AG04450 (cell line): Measurements from ENCODE around the gene USP37. TPM values are rescaled to one million over a fixed set of nuclear protein-coding genes. Genes with fewer than 3 reads are reported as not detected.

Experiments used
- CTCF ChIA-PET: fragments of 300-600, 350-600 bp; formaldehyde crosslinking; extraction: SDS; loops from one replicate; lab custom pipeline; 2022; ENCODE audit warnings: antibody characterized with exemption, inconsistent platforms; lab: Charles Lee
- POLR2A ChIA-PET: fragments of 350-600 bp; formaldehyde crosslinking; extraction: SDS; loops from one replicate; lab custom pipeline; 2021; ENCODE audit warnings: antibody characterized with exemption, inconsistent platforms; lab: Yijun Ruan, JAX
- DNase-seq: peaks from one replicate; pipeline ENCODE4 v3.0.0-alpha.2; 2011; ENCODE audit warnings: low read depth, low spot score
- H3K27ac ChIP-seq: one replicate; pipeline ENCODE4 v1.5.1; 2012; ENCODE audit warnings: low read depth, low read length, control low read depth
- H3K27me3 ChIP-seq: one replicate; pipeline ENCODE4 v1.6.0; 2012; ENCODE audit warnings: low read length; ENCODE audit not compliant: control insufficient read depth, insufficient read depth
- H3K4me3 ChIP-seq: 2 replicates; pipeline ENCODE4 v1.5.1; 2011; ENCODE audit warnings: mild to moderate bottlenecking, low read depth, low read length, control low read depth
- H3K9me3 ChIP-seq: 2 replicates; pipeline ENCODE4 v1.5.1; 2012; ENCODE audit warnings: low read length; ENCODE audit not compliant: control insufficient read depth, insufficient read depth
- polyA plus RNA-seq: library from polyadenylated mRNA; depleted of rRNA; stranded (reverse); fragments of >200 nt; gene quantifications from 2 replicates; pipeline ENCODE4 v1.2.3, GENCODE V29; 2011
- TF ChIP-seq, protein P1 (sequence below): IDR thresholded peaks from 2 replicates; pipeline ENCODE4 v1.5.1; 2011; ENCODE audit warnings: low read depth, low read length, control low read depth, inconsistent platforms

USP37 gene
- polyA plus RNA-seq, 1 experiment: 4.9 TPM

DNA sequence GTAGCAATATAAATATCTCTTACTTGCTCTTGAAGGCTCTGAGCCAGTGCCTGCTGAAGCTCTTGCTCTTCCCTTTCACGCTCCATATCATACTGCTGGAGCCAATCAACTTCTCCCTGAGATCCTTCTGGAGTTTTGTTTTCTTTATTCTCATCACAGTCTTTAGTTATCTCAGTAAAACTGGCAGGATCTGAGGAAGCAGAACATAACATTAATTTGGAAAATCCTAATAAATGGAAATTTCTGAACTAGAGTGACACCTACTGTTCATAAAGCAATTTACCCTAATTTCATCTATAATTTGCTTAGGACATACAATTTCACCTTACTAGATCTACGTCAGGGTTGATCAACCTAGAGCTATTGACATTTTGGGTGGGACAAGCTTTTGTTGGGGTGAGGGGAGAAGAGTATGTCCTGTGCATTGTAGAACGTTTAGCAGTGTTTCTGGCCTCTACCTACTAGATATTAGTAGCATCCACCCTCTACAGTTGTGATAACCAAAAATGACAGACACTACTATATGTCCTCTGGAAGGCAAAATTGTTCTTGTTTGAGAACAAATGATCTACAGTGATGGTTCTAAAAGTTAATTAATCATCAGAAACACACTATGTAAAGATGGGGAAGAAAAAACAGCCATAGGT is 102.0 kb downstream of the USP37 start:
- CTCF ChIA-PET: interaction anchor here (0.5 to 2.1 kb wide), 21 partner anchors 8 to 194 kb away, joined by 3 to 18 read pairs (median 5); partner anchors contain the start of gene PNKD
- no peak overlapping the region for H3K27ac ChIP-seq
- TF ChIP-seq, protein P1, sequence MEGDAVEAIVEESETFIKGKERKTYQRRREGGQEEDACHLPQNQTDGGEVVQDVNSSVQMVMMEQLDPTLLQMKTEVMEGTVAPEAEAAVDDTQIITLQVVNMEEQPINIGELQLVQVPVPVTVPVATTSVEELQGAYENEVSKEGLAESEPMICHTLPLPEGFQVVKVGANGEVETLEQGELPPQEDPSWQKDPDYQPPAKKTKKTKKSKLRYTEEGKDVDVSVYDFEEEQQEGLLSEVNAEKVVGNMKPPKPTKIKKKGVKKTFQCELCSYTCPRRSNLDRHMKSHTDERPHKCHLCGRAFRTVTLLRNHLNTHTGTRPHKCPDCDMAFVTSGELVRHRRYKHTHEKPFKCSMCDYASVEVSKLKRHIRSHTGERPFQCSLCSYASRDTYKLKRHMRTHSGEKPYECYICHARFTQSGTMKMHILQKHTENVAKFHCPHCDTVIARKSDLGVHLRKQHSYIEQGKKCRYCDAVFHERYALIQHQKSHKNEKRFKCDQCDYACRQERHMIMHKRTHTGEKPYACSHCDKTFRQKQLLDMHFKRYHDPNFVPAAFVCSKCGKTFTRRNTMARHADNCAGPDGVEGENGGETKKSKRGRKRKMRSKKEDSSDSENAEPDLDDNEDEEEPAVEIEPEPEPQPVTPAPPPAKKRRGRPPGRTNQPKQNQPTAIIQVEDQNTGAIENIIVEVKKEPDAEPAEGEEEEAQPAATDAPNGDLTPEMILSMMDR: peak; percentile 42

DNA sequence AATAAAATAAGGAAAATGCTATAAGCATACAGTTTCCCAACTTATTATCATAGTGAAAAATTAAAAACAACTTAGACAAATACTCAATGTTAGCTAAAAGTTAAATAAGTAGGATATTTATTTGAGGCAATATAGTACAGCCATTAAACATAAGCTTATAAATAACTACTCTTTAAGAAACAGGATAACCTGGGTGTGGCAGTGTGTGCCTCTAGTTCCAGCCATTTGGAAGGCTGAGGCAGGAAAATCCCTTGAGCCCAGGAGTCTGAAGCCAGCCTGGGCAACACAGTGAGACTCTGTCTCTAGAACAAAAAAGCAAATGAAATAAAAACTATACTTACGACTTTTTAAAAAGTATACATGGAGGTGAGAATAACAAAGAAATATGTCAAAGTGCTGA is 109.6 kb downstream of the USP37 start:
- CTCF ChIA-PET: interaction anchor here (0.7 kb wide), 1 partner anchor 62 kb away, joined by 3 read pairs; no protein-coding TSS in a partner anchor
- H3K9me3 ChIP-seq: no peaks in the 10 kb centered on the region
- no peak for DNase-seq
- no peak overlapping the region for H3K27ac ChIP-seq
- H3K27me3 ChIP-seq: no peaks in the 10 kb centered on the region
- POLR2A ChIA-PET: no interaction called here
- no peak overlapping the region for H3K4me3 ChIP-seq
- TF ChIP-seq, protein P1: no peak

More for the DNA sequence above, 102.0 kb downstream of the USP37 start:
- Histone ChIP-seq H3K27me3 (no peaks in the 10 kb centered on the region), H3K4me3 (no peak overlapping the region), H3K9me3 (no peaks in the 10 kb centered on the region)
- DNase-seq: no peak
- POLR2A ChIA-PET: no interaction called here

DNA sequence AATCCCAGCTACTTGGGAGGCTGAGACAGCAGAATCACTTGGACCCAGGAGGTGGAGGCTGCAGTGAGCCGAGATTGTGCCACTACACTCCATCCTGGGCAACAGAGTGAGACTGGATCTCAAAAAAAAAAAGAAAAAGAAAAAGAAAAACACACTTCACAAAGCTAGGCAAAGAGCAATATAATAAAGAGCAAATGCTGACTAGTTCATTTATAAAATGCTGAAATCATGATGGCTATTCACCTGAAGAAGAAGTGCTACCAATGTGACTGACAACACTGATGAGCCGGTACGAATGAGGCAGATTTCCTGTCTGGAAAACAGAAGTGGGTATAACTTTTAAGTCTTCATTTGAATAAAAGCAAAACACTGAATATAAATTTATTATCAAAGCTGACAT is 111.3 kb downstream of the USP37 start:
- POLR2A ChIA-PET: no interaction called here
- DNase-seq: no peak

DNA sequence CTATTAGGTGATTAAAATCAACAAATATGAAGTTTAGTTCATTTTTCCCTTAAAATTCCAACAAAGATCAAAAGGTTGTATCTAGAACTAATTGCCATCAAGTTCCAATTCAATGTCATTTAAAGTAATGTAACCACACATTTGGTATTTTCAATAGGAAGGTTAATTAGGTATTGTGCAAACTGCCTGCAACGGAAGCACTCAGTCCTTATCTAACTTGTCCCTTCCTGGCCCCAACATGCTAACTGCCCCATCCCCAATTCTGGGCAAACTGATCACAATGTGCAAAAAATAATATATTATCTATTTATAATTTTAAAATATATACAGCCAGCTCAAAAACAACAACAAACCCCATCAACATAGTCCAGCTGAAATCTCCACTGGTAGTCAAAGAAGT is 116.1 kb downstream of the USP37 start:
- no peak for DNase-seq
- TF ChIP-seq, protein P1: no peak
- no peak overlapping the region for H3K27ac ChIP-seq
- H3K9me3 ChIP-seq: no peaks in the 10 kb centered on the region
- no peak overlapping the region for H3K4me3 ChIP-seq
- H3K27me3 ChIP-seq: no peaks in the 10 kb centered on the region
- CTCF ChIA-PET: interaction anchor here (0.9 kb wide), 1 partner anchor 13 kb away, joined by 3 read pairs; no protein-coding TSS in a partner anchor
- POLR2A ChIA-PET: no interaction called here

More for the DNA sequence above, 111.3 kb downstream of the USP37 start:
- no peak overlapping the region for H3K4me3 ChIP-seq
- TF ChIP-seq, protein P1: no peak
- H3K27me3 ChIP-seq: no peaks in the 10 kb centered on the region
- no peaks in the 10 kb centered on the region for H3K9me3 ChIP-seq
- CTCF ChIA-PET: interaction anchor here (0.6 to 1.7 kb wide), 2 partner anchors 10 to 42 kb away, joined by 4 to 5 read pairs; no protein-coding TSS in a partner anchor
- no peak overlapping the region for H3K27ac ChIP-seq

DNA sequence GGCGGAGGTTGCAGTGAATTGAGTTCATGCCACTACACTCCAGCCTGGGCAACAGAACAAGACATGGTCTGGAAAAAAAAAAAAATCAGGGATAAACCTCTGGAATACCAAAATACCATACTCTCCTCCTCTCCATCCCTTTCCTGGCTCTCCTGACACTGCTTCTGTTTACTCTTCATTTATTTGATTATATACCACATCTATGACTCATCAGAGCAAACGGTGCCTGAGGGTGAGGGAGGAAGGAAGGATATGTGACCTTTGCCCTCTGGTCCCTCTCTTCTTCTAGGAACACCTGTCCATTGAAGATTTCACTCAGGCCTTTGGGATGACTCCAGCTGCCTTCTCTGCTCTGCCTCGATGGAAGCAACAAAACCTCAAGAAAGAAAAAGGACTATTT is 119.2 kb downstream of the USP37 start:
- ChIA-PET POLR2A (no interaction called here), CTCF (no interaction called here)
- H3K9me3 ChIP-seq: no peaks in the 10 kb centered on the region
- H3K4me3 ChIP-seq: no peak overlapping the region
- peak; percentile 6 for DNase-seq
- no peak overlapping the region for H3K27ac ChIP-seq
- H3K27me3 ChIP-seq: no peaks in the 10 kb centered on the region
- TF ChIP-seq, protein P1: no peak
